A549 (cell line): Measurements from ENCODE around the gene EBF3. TPM values are rescaled to one million over a fixed set of nuclear protein-coding genes. Genes with fewer than 3 reads are reported as not detected.

Experiments used
- ATAC-seq, 2 experiments: fragments of 200-7000 bp in 1 of 2; fragments of >200 bp in 1 of 2; cut with Nextera tagmentation in 1 of 2; cut with Tn5 transposase in 1 of 2; 3 replicates each; pipeline versions ENCODE4 v1.8.0 to v1.9.1; 2018 to 2020; ENCODE audit warnings: mild to moderate bottlenecking in 1 of 2, moderate library complexity in 1 of 2
- CTCF ChIA-PET: fragments of 300-600 bp; sonication (Branson Sonifier 250); formaldehyde crosslinking; extraction: SDS; loops from one replicate; lab custom pipeline; 2021; ENCODE audit warnings: antibody characterized with exemption, inconsistent platforms; lab: Yijun Ruan, JAX
- POLR2A ChIA-PET: fragments of 350-600 bp; formaldehyde crosslinking; extraction: SDS; loops from one replicate; lab custom pipeline; 2021; ENCODE audit warnings: antibody characterized with exemption, inconsistent platforms; lab: Yijun Ruan, JAX
- DNase-seq, 2 experiments: peaks; one replicate each; pipeline versions ENCODE4 v3.0.0 to v3.0.0-alpha.2; 2011 to 2016; ENCODE audit warnings: low read depth in 1 of 2, low spot score in 1 of 2
- FAIRE-seq: peaks from 2 replicates; lab custom pipeline; 2011; peaks lifted over from hg19 to GRCh38; lab: Jason Lieb, UNC
- H3K27ac ChIP-seq, 2 experiments: fragments of >200 bp; sonication (Bioruptor Twin); formaldehyde crosslinking; 3 replicates each; pipeline ENCODE4 v1.5.1; 2016 to 2017
- H3K4me1 ChIP-seq: fragments of >200 bp; sonication (Bioruptor Twin); formaldehyde crosslinking; 3 replicates; pipeline ENCODE4 v1.6.1; 2016
- H3K4me2 ChIP-seq: fragments of >200 bp; sonication (Bioruptor Twin); formaldehyde crosslinking; 3 replicates; pipeline ENCODE4 v1.6.1; 2016
- H3K4me3 ChIP-seq: fragments of >200 bp; sonication (Bioruptor Twin); formaldehyde crosslinking; 3 replicates; pipeline ENCODE4 v1.5.1; 2016
- H3K9me3 ChIP-seq: fragments of >200 bp; sonication (Bioruptor Twin); formaldehyde crosslinking; 3 replicates; pipeline ENCODE4 v1.6.1; 2016
- CHD2 ChIP-seq: fragments of 150-350 bp; IDR thresholded peaks from 2 replicates; pipeline ENCODE4 v1.6.1; 2014; ENCODE audit warnings: low read length; ENCODE audit not compliant: partially characterized antibody
- EHMT2 ChIP-seq: fragments of 200-600 bp; sonication (generic); IDR thresholded peaks from 2 replicates; pipeline ENCODE4 v1.6.1; 2016; ENCODE audit warnings: antibody characterized with exemption, low read depth, mild to moderate bottlenecking, moderate library complexity
- GATA3 ChIP-seq: IDR thresholded peaks from 2 replicates; pipeline ENCODE4 v1.6.1; 2012; ENCODE audit warnings: borderline replicate concordance
- HOXA7 ChIP-seq: fragments of 250-450 bp; sonication (Bioruptor Pico); IDR thresholded peaks from 2 replicates; pipeline ENCODE4 v1.5.0; 2020; ENCODE audit warnings: mild to moderate bottlenecking, moderate library complexity
- HOXB13 ChIP-seq: fragments of 250-450 bp; sonication (Bioruptor Pico); IDR thresholded peaks from 2 replicates; pipeline ENCODE4 v1.5.0; 2020; ENCODE audit warnings: low read depth, mild to moderate bottlenecking, moderate library complexity
- HOXB5 ChIP-seq: fragments of 250-450 bp; sonication (Bioruptor Pico); IDR thresholded peaks from 2 replicates; pipeline ENCODE4 v1.5.0; 2020; ENCODE audit warnings: mild to moderate bottlenecking, moderate library complexity
- KDM5A ChIP-seq: fragments of 200-600 bp; sonication (generic); IDR thresholded peaks from 2 replicates; pipeline ENCODE4 v1.6.1; 2016; ENCODE audit warnings: antibody characterized with exemption, mild to moderate bottlenecking
- MAFK ChIP-seq: fragments of 450-650 bp; IDR thresholded peaks from 2 replicates; pipeline ENCODE4 v1.6.1; 2014; ENCODE audit not compliant: partially characterized antibody
- NFE2L2 ChIP-seq: fragments of 150-350 bp; conservative IDR thresholded peaks from 2 replicates; pipeline ENCODE4 v1.6.1; 2014; ENCODE audit warnings: low read length
- NPAS2 ChIP-seq: fragments of 250-450 bp; sonication (Bioruptor Pico); IDR thresholded peaks from 2 replicates; pipeline ENCODE4 v1.8.0; 2022; ENCODE audit warnings: mild to moderate bottlenecking, moderate library complexity, borderline replicate concordance
- POLR2A ChIP-seq: IDR thresholded peaks from 2 replicates; pipeline ENCODE4 v1.6.1; 2012; ENCODE audit warnings: mild to moderate bottlenecking, low read length
- POLR2AphosphoS2 ChIP-seq: conservative IDR thresholded peaks from 2 replicates; pipeline ENCODE4 v1.6.1; 2012; ENCODE audit warnings: low read length, improper control_type of control experiment, inconsistent platforms
- RCOR1 ChIP-seq: fragments of 150-350 bp; IDR thresholded peaks from 2 replicates; pipeline ENCODE4 v1.6.1; 2014; ENCODE audit warnings: antibody characterized with exemption, low read length, low read depth
- RFX5 ChIP-seq: fragments of 450-650 bp; IDR thresholded peaks from 2 replicates; pipeline ENCODE4 v1.7.1; 2014; ENCODE audit warnings: antibody characterized with exemption, mild to moderate bottlenecking, moderate library complexity
- SREBF2 ChIP-seq: fragments of 450-650 bp; IDR thresholded peaks from 2 replicates; pipeline ENCODE4 v1.6.1; 2014; ENCODE audit warnings: mild to moderate bottlenecking, moderate library complexity
- WGBS: methylation state at CpG from one replicate; pipeline ENCODE4 v1.1.6; 2017; ENCODE audit errors: missing lambda C conversion rate; 5-methylcytosine and 5-hydroxymethylcytosine counted together
- polyA plus RNA-seq, 4 experiments: library from polyadenylated mRNA; depleted of rRNA in 3 of 4; stranded (reverse); fragments of >200 nt; fragmentation: RNase III in 1 of 4; extraction: RNeasy Plus Mini Kit Qiagen cat#74134 plus additional on column Dnase treatment in 1 of 4; gene quantifications; 2 replicates in 3 of 4; 3 replicates in 1 of 4; pipeline ENCODE4 v1.2.3, GENCODE V29; 2011 to 2017
- TF ChIP-seq, protein P1 (sequence below): fragments of 250-450 bp; sonication (Bioruptor Pico); IDR thresholded peaks from 2 replicates; pipeline ENCODE4 v1.5.0; 2021; ENCODE audit warnings: mild to moderate bottlenecking, moderate library complexity, borderline replicate concordance
- TF ChIP-seq, protein P2 (sequence below): fragments of 150-350 bp; IDR thresholded peaks from 2 replicates; pipeline ENCODE4 v1.6.1; 2014; ENCODE audit warnings: low read depth, mild to moderate bottlenecking, low read length
- TF ChIP-seq, protein P3 (sequence below): IDR thresholded peaks from 2 replicates; pipeline ENCODE4 v1.6.1; 2012
- TF ChIP-seq, protein P4 (sequence below): fragments of 200-600 bp; sonication (generic); IDR thresholded peaks from 2 replicates; pipeline ENCODE4 v1.6.1; 2016; ENCODE audit warnings: antibody characterized with exemption, mild to moderate bottlenecking, moderate library complexity
- TF ChIP-seq, protein P5 (sequence below): fragments of >200 bp; sonication (Bioruptor Twin); formaldehyde crosslinking; IDR thresholded peaks from 3 replicates; pipeline ENCODE4 v1.5.1; 2016
- TF ChIP-seq, protein P6 (sequence below): fragments of 450-650 bp; IDR thresholded peaks from 2 replicates; pipeline ENCODE4 v1.6.1; 2014; ENCODE audit warnings: antibody characterized with exemption

Gene EBF3
- polyA plus RNA-seq, 2 of the 4 experiments (the other 2 are of a cell fraction) = 0.12 TPM; not detected in 1

DNA sequence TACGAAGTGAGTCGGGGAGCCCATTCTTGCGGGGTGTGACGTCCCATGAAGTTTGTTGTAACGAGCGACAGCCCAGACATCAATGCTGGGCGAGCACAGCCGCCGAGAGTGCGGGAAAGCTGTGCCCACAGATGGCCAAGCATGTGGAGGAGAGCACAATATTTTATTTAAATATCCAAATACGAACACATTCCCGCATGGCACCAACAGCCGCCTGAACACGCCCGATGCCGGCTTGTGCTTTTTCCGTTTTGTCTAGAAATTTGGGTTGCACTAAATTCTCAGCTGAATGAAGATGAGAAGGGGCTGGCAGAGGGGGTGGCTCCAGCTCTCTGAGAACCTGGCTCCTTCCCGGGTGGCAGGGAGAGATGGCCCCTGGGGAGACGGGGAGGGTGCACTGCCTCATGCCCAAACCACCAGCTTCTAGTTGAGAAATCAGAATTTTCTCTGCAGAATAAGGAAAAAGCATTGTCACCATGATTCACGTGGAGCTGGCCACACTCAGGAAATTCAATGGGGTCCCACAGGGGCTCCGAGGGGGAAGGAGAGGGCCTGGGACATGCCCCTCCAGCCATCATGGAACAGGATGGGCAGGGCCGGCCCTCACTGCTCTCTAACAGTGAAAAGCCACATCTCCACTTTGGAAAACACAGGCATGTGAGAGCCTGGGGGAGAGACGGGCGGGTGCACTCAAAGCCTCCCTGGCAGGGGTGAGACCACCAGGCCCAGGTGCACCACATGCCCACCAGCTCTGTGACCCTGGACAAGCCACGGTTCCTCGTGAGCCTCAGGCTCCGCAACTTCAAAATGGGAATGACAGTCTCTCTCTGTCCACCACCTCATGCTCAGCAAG, 48.3 kb downstream of the EBF3 start (continued):
- TF ChIP-seq, protein P1, sequence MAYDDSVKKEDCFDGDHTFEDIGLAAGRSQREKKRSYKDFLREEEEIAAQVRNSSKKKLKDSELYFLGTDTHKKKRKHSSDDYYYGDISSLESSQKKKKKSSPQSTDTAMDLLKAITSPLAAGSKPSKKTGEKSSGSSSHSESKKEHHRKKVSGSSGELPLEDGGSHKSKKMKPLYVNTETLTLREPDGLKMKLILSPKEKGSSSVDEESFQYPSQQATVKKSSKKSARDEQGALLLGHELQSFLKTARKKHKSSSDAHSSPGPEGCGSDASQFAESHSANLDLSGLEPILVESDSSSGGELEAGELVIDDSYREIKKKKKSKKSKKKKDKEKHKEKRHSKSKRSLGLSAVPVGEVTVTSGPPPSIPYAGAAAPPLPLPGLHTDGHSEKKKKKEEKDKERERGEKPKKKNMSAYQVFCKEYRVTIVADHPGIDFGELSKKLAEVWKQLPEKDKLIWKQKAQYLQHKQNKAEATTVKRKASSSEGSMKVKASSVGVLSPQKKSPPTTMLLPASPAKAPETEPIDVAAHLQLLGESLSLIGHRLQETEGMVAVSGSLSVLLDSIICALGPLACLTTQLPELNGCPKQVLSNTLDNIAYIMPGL (CRISPR knock-in tag) = no peak
- TF ChIP-seq, protein P2, sequence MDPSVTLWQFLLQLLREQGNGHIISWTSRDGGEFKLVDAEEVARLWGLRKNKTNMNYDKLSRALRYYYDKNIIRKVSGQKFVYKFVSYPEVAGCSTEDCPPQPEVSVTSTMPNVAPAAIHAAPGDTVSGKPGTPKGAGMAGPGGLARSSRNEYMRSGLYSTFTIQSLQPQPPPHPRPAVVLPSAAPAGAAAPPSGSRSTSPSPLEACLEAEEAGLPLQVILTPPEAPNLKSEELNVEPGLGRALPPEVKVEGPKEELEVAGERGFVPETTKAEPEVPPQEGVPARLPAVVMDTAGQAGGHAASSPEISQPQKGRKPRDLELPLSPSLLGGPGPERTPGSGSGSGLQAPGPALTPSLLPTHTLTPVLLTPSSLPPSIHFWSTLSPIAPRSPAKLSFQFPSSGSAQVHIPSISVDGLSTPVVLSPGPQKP = no peak

DNA sequence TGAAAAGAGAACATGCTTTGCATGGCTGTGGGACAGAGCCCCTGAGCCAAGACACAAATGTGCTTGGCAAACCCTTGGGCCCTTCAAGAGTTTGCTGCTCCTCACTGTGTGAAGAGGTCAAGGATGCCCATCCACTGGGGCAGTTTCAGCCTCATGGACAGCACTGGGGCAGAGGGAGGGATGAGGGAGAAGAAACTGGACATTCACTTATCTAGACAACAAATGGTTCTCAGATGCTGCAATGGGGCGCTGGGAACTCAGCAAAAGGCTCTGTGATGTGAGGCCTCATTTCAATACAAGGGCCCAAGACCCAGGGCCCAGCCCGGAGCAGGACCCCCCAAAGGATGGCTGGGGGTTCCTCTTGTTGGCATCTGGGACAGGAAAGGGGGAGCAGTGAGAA, 49.1 kb downstream of the EBF3 start:
- DNase-seq (no peak), FAIRE-seq (no peak), ATAC-seq (no peak)
- CTCF ChIA-PET = no interaction called here
- TF ChIP-seq HOXA7 (CRISPR knock-in tag) = no peak
- TF ChIP-seq, protein P1 (CRISPR knock-in tag) = no peak
- TF ChIP-seq EHMT2 = no peak
- TF ChIP-seq, protein P3, sequence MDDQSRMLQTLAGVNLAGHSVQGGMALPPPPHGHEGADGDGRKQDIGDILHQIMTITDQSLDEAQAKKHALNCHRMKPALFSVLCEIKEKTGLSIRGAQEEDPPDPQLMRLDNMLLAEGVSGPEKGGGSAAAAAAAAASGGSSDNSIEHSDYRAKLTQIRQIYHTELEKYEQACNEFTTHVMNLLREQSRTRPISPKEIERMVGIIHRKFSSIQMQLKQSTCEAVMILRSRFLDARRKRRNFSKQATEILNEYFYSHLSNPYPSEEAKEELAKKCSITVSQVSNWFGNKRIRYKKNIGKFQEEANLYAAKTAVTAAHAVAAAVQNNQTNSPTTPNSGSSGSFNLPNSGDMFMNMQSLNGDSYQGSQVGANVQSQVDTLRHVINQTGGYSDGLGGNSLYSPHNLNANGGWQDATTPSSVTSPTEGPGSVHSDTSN = no peak
- TF ChIP-seq GATA3 = no peak
- TF ChIP-seq, protein P4, sequence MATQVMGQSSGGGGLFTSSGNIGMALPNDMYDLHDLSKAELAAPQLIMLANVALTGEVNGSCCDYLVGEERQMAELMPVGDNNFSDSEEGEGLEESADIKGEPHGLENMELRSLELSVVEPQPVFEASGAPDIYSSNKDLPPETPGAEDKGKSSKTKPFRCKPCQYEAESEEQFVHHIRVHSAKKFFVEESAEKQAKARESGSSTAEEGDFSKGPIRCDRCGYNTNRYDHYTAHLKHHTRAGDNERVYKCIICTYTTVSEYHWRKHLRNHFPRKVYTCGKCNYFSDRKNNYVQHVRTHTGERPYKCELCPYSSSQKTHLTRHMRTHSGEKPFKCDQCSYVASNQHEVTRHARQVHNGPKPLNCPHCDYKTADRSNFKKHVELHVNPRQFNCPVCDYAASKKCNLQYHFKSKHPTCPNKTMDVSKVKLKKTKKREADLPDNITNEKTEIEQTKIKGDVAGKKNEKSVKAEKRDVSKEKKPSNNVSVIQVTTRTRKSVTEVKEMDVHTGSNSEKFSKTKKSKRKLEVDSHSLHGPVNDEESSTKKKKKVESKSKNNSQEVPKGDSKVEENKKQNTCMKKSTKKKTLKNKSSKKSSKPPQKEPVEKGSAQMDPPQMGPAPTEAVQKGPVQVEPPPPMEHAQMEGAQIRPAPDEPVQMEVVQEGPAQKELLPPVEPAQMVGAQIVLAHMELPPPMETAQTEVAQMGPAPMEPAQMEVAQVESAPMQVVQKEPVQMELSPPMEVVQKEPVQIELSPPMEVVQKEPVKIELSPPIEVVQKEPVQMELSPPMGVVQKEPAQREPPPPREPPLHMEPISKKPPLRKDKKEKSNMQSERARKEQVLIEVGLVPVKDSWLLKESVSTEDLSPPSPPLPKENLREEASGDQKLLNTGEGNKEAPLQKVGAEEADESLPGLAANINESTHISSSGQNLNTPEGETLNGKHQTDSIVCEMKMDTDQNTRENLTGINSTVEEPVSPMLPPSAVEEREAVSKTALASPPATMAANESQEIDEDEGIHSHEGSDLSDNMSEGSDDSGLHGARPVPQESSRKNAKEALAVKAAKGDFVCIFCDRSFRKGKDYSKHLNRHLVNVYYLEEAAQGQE = no peak
- TF ChIP-seq POLR2A = no peak
- TF ChIP-seq HOXB13 (CRISPR knock-in tag) = no peak
- TF ChIP-seq NPAS2 (CRISPR knock-in tag) = no peak
- TF ChIP-seq RCOR1 = no peak
- no peak for TF ChIP-seq NFE2L2
- no peak for TF ChIP-seq KDM5A
- TF ChIP-seq POLR2AphosphoS2 = no peak
- TF ChIP-seq, protein P5, sequence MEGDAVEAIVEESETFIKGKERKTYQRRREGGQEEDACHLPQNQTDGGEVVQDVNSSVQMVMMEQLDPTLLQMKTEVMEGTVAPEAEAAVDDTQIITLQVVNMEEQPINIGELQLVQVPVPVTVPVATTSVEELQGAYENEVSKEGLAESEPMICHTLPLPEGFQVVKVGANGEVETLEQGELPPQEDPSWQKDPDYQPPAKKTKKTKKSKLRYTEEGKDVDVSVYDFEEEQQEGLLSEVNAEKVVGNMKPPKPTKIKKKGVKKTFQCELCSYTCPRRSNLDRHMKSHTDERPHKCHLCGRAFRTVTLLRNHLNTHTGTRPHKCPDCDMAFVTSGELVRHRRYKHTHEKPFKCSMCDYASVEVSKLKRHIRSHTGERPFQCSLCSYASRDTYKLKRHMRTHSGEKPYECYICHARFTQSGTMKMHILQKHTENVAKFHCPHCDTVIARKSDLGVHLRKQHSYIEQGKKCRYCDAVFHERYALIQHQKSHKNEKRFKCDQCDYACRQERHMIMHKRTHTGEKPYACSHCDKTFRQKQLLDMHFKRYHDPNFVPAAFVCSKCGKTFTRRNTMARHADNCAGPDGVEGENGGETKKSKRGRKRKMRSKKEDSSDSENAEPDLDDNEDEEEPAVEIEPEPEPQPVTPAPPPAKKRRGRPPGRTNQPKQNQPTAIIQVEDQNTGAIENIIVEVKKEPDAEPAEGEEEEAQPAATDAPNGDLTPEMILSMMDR = no peak
- TF ChIP-seq CHD2 = no peak
- no peak for TF ChIP-seq SREBF2
- TF ChIP-seq RFX5 = no peak
- no peak for TF ChIP-seq HOXB5 (CRISPR knock-in tag)
- TF ChIP-seq MAFK = no peak
- TF ChIP-seq, protein P6, sequence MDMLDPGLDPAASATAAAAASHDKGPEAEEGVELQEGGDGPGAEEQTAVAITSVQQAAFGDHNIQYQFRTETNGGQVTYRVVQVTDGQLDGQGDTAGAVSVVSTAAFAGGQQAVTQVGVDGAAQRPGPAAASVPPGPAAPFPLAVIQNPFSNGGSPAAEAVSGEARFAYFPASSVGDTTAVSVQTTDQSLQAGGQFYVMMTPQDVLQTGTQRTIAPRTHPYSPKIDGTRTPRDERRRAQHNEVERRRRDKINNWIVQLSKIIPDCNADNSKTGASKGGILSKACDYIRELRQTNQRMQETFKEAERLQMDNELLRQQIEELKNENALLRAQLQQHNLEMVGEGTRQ = no peak
- POLR2A ChIA-PET = no interaction called here
- no peak overlapping the region for H3K4me2 ChIP-seq
- WGBS = 33% methylated on average over 2 of the region's 2 CpGs
- H3K4me1 ChIP-seq = no peaks in the 10 kb centered on the region
- no peak overlapping the region for H3K27ac ChIP-seq
- no peaks in the 10 kb centered on the region for H3K9me3 ChIP-seq
- H3K4me3 ChIP-seq = no peak overlapping the region
